Measurements from ENCODE around the gene CACNA2D1.

Gene CACNA2D1

DNA sequence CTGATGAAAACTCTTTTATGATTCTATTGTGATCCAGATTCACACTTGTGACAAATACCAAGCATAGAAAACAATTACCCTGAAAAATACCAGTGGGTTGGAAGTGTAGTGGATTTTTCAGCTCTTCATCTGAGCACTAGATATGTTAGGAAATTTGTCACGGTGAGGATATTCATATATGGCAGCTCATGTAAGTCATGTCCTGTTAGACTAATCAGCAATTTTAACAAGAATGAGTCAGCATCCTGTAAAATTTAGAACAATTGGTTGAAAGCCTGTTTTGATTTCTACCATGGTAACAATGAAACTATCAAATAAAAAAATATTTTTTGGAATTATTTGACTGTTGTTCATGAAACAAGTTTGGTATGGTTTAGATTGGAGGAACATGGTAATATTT, 334.3 kb downstream of the CACNA2D1 start:
- ATAC-seq (no peak), DNase-seq (no peak)

DNA sequence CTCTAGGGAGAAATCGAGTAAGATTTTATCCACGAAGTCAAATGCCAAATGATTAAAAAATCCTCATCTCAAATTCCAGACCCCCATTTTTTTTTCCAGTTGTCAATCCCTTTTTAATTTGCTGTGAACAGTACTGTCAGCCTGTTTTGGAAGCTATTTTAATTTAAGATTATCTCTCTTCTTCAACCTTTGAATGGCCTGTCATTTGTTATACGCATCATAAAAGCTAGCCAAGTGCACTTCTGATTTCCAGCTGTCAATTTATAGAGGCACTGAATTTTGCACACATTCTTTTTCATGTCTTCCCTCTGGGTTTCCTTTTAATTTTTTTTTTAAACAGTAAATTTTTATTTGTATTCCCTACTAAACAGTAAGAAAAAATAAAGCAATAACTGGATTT, 337.4 kb downstream of the CACNA2D1 start:
- ATAC-seq = no peak
- DNase-seq = no peak

DNA sequence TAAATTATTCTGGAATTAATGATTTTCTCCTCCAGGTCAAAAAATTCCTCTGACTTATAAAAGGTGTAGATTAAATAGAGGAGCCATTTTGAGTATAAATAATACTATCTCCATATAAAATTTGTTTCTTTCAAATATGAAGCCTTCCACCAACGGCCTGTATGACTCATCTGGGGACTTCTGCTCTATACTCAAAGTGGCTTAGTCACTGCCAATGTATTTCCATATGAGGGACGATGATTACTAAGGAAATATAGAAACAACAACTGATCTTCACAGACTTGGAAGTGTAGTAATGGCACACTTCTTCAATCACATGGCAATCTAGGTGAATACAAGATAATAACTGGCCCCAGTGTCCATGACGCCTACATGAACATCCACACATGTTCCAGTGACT, 338.1 kb downstream of the CACNA2D1 start:
- ATAC-seq (no peak), DNase-seq (no peak)

DNA sequence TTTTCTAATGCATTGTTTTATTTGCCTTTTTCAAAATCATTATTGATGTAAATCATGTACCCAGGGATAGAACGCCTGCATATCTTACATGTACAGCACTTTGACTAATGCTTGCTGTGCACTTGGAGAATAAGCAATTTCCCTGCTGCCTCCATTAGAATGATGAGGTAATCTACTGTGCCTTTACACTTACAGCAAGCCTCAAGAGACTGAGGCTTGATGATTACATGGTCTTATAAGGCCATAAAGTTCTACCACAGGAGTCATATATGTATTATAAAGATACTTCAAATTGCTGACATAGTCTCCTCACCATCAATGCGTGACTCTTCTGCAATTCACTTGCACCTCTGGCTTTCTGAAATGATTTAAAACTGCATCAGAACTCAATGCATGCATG, 345.2 kb downstream of the CACNA2D1 start:
- no peak for DNase-seq
- no peak for ATAC-seq

DNA sequence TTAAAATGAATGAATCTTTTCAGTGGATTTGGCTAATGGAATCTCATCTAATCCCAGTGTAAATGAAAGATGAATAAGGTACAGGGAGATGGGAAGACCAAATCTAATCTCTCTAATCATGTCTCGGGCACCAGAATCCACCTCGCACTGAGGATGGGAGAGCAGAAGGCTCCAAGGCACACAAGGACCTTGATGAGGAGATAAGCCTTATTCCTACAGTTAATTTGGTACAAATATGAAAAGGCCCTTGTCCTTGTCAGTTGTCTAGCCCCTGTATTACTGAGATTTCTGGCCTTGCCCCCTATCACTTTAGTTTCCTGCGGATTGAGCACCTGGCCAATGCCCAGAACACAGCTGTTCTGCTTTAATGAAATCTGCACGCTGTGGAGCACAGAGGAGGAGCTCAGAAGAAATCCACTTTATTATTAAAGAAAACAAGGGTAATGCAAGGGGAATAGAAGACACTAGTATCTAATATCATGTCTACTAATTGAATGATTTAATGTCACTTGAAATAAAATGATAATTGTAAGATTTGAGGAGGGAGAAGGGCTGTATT, 352.4 kb downstream of the CACNA2D1 start:
- ATAC-seq (no peak), DNase-seq (no peak)

DNA sequence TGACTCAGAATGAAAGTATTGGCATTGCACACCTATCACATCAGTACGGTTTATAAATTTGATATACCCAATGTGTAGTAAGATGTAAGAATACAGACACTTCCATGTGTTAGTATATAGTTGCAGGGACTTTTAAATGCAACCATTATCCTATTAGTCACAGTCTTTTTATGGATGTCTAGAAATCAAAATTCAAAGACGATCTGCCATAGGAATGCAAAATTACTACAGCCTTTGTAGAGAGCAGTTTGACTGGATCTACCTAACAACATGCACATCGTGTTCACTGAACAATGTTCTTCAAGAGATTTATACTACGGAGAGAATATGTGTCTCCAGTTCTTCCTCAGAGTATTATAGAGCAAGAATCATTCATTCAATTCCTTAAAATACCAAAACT, 356.5 kb downstream of the CACNA2D1 start:
- no peak for DNase-seq
- ATAC-seq = no peak

DNA sequence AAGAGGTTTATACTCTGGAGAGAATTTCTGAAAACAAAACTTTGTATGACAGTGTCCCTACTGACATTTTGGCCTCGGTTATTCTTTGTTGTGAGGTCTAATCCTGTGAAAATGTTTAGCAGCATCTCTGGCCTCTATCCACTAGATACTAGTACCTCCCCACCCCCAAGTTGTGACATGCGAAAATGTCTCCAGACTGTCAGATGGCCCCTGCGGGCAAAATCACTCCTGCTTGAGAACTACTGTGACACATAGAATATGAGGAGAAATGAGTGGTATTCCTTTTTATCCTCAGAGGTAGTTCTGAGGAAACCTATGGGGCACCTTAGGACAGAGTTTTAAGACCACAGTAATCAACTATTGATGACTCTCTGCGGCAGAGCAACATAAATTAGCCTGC, 358.5 kb downstream of the CACNA2D1 start:
- DNase-seq (no peak), ATAC-seq (no peak)

DNA sequence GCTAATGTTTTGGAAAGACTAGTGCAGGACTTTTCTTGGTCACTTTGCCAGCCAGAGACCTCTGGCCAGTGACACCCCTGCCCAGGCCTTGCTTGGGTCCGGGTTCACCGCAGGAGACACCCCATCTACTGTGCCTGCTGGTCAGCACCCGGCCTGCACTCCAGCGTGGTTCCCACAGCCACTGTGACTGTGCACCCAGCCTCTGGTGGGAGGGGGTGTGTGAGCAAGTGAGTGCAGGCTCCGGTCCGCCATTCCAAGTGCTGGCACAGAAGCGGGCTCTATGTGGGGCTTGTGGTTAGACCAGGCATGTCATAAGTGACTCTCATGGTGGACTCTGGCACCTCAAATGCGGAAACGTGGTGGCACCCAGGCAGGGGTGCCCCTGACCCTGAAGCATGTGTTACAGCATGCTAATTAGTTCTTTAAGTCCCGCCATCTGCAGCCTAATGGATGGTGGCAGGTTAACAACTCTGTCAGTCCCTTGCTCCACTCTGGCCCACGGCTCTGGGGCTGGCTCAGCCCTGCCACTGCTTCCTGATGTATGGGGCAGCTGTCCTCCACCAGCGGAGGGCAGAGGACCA, 361.8 kb downstream of the CACNA2D1 start:
- no peak for DNase-seq
- ATAC-seq = peak; percentile 23

DNA sequence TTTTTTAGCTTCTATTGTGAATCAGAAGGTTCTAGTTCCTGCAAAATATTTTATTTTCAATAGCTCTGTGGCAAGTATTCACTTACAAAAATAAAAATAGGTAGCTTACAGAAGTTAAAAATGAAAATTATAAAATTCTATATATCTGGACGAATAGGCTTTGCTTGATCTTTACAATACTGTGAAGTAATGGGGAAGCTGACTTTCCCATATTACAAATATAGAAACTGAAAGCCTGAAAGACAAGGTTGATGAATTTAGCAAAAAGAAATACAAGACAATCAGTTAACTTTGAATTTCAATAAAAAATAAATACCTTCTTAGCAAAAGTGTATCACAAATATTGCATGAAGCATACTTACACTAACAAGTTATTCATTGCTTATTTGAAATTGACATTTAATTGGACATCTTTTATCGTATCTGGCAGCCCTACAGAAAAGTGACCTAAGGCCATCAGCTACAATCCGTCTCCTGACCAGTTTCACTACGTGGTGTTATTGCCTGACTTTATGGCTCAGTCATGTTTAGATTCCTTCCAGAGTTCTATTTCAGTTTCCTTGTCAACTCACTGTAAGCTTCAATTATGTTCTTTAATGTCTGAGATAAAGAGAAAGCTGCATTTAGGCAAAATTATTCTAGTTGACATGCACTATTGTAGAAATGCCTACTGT, 363.2 kb downstream of the CACNA2D1 start:
- DNase-seq = no peak
- no peak for ATAC-seq

DNA sequence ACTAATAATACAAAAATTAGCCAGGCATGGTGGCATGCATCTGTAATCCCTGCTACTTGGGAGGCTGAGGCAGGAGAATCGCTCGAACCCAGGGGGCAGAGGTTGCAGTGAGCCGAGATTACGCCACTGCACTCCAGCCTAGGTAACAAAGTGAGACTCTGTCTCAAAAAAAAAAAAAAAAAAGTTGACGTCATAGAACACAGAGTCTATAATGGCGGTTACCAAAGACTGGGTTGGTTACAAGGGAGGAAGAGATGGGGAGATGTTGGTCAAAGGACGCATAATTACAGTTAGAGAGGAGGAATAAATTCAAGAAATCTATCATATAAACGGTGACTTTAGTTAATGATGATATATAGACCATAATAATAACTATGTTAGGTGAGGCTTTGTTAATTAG, 364.1 kb downstream of the CACNA2D1 start:
- ATAC-seq (no peak), DNase-seq (no peak)

DNA sequence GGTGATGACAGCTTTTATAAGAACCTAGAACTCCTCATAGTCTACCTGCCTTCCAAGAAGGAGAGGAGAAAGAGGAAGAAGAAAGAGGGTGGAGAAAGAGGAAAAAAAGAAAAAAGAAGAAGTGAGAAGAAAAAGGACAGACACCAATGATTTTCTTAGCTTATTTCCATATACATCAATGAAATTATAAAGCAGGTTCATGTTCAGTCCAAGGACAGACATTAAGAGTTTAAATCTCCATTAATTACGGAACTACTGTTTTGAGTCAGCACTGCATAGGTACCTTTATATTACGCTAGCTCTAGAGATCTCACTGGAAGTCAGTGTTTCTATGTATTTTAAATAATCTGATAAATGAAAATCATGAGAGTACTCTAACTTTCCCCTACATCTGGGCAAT, 364.8 kb downstream of the CACNA2D1 start:
- no peak for DNase-seq
- ATAC-seq = no peak

DNA sequence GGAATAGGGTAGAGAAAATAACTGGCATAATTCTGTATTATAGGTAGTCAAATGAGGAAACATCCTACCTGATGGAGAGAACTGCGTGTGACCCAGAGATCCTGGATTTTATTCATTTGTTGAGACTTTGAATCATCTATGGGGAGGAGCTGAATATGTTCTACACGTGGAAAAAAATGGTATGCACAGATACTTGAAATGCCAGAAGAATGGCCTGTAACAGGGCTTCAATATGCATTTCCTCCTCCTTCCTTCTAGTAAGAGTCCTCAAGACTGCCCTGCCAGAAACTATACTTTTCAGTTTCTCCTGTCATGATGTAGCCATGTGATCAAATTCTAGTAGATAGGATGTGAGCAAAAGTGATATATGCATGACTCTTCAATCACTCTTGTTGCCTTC, 372.1 kb downstream of the CACNA2D1 start:
- no peak for ATAC-seq

DNA sequence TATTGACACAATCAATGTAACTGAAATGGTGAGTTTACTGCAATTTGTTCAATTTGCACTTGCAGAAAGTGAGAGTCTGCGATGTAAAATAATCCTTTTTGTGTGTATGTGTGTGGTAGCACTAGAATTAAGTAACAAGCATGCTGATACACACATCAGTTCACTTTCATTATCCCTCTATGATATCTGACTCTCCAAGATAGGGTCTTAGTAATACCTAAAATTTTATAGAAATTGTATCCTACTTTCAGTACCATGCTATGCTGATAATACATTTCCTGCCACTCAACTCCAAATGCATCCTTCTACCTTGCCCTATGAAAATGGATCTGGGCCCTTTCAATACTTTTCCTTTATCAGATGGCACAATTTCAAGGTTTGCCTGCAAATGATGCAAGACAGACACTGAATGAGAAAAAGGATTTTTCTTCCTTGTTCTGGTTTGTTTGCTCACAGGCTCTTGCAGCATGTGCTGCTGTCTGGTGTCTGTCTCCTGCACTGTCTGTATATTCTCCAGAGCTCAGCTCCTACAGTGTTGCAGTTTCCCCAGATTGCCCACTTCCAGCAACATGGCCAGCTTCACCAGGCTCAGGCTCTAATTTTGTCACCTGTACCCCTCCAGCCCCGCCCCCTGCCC, 375.8 kb downstream of the CACNA2D1 start:
- no peak for ATAC-seq
- DNase-seq = no peak

More for the DNA sequence above, 372.1 kb downstream of the CACNA2D1 start:
- no peak for DNase-seq

DNA sequence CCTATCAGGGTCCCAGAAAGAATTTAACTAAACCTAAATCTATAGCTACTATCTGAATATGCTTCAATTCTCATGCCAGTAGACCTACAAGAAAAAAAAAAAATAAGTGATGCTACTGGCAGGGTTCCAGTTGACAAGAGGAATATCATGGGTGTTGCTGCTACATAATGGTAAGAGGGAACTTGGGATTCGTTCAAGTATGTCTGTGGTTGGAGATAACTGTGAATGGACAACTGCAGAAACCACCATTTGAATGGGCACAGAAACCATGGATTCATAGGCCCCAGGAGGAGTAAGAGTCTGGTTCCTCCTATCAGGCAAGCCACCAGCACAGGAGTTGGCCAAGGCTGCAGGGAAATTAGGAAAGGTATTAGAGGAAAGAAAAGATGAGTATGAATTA, 386.1 kb downstream of the CACNA2D1 start:
- no peak for ATAC-seq
- no peak for DNase-seq

DNA sequence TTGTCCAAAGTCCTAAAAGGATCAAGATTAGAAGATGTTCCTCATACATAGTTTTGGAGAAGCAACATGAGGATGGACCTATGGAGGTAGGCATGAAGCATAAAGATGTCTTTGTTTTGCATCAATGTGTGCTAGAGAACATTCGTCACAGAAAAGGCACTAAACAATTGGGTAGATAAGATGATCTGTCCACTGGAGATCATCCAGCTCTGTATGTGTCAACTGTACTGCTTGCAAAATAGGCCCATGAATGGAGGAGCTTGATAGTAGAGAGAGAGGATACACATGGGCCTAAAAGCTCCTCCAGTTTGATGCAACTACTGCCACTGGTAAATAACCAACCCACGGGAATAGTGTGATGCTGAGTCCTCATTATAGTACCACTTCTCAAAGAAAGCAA, 387.3 kb downstream of the CACNA2D1 start:
- ATAC-seq = no peak
- no peak for DNase-seq

DNA sequence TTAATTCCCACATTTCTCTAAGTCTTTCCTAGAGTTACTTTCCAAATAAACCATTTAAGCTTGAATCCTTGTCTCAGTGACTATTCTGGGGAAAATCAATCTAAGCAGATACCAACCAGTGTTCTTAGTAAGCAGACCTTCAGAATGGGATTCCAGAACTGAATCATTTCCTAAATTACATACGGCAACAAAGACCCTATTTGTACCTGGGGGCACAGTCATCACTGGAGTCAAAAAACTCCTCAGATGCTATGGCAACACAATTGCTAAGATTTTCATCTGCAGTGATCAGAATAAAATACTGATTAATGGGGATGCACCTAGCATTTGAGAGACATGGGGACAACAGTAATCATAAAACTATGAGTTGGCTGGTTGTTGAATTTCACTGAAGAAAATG, 389.0 kb downstream of the CACNA2D1 start:
- ATAC-seq (no peak), DNase-seq (no peak)

DNA sequence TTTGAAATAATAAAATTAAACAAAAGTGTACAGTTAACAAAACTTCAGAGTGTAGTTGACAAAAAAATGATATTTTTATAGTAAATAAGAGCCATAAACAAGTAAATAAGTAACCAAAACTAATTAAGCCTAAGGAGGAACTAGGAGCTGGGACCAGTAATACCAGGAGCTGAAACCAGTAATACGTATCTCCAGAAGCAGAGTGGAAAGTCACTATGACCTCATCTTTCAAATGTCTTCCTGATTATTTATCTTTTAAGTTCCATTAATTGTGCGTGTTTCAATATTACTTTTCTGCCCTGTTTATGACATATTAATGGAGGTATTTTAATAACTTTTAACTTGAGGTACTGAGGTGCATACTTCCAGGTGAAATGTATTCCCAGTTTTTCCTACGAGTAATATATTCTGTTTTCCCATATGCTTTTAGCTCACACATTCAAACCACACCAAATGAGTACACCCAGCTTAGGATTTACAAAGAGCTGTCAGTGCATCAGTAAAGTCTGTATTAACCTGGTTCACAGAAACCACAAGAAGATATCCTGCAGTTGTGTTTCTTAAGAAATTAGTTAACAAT, 390.0 kb downstream of the CACNA2D1 start:
- ATAC-seq (no peak), DNase-seq (no peak)

DNA sequence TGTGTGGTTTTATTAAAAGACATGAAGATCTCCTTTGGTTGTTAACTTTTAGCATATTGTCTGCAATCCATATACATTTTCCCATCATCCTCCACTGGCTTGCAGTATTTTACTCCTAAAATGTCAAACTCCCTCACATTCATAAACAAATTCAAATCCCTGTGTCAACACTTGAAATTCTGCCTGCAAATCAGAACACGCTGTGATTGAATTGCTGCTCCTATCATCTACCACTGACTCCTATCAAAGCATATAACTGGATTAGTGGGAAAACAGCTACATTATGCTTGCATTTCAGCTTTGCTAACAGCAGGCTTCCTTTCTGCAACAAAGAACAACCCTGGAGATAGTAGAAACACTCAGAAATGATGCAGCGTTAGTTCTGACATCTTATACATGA, 392.0 kb downstream of the CACNA2D1 start:
- ATAC-seq = no peak
- no peak for DNase-seq

DNA sequence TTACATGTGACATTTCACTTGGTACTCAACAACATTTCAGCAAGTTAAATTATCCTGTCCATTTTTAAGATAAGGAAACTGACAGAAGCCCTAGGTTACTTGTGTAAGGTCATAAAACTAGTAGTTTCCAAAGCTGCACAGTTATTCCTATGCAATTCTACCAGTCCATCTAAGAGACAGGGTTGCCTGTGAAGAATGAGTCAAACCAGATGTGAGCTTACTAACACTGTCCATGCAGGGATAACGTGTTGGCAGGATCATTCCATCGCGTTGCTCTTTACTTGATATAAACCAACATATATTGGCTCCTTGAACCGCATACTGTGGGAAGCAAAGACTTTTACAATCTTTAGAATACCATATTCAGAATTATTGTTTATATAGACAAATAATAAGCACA, 392.8 kb downstream of the CACNA2D1 start:
- ATAC-seq = no peak
- no peak for DNase-seq

DNA sequence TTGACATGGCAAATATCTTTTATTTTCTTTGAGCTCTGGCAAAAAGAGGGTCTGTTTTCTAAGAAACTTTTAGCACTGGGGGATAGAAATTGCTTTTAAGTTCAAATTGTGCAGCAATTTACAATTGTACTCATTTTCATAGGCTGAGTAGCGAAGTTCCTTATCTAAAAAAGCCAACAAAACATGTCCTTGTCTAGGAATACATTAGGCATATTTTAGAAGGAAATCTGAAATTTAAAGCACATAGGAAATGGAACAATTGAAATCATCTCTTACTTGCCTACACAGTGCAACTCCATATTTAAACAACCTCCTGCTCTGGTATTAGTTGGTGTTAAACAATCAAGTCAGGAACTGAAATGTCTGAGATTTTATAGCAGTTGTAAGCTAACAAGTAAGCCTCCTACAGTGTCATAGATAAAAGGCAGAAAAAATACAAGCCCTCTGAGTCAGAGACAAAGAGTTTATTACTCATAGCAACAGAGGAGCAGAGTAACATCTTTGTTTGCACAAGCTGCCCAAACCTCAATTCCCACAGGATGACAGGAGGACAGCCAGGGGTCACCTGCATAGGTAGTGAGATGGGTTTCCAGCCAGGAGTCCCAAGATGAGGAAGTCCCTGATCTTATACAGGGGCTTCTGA, 393.6 kb downstream of the CACNA2D1 start:
- DNase-seq (no peak), ATAC-seq (no peak)

DNA sequence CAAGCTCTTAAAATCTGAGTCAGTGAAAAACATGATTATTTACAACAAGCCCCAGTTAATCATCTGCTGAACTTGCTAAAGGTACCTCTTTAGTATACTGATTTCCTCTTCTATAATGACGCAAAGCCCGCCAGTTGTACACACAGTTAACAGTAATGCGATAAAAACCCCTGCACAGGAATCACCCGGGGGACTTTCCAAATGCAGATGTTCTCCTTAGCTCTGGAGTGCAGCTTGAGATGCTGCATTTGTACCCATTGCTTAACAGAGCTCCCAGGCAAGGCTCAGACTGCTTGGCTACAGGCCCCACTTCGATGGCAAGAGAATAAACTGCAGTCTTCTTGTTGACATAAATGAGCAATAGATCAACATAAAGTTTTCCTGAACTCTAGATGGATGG, 394.1 kb downstream of the CACNA2D1 start:
- ATAC-seq = no peak
- DNase-seq = no peak

DNA sequence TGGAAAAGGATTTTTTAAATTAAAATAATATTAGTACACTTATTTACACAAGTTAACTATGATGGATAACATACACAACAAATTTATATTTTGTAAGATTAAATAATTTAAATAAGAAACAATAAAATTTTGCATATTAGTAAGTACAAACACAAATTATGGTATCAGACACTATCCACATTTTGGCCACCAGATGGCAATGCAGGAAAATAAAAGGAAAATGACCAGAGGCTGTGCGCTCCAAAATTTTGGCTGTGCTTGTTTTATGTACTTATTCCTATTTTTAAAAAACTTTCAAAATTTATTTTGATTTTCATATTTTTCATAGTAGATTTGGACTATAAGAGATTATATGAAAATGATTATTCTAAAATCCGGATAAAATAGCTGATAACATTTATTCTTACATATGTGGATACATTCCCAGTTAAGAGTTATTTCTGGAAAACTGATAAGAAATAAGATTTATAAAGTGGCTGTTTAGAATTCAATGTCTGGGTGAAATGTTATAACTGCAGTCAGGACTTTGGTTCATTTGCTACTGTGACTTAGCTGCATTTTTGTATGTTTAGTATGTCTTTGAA, 399.0 kb downstream of the CACNA2D1 start:
- ATAC-seq (no peak), DNase-seq (peak; percentile 6)

All from stimulated activated naive CD8-positive, alpha-beta T cell treated with anti-CD3 and anti-CD28 coated beads, Interleukin-15, Interleukin-2, amounts not matched to agents 100 U/mL and 50 U/mL, for 24 hours (primary cell).